Activated T-cell treated with anti-CD3 and anti-CD28 coated beads for 1 hour (primary cell): ENCODE results near the gene BTG1.

Experiments used
- DNase-seq: peaks from one replicate; pipeline ENCODE4 v3.0.0-alpha.2; 2020; ENCODE audit warnings: low read depth

The BTG1 gene, protein sequence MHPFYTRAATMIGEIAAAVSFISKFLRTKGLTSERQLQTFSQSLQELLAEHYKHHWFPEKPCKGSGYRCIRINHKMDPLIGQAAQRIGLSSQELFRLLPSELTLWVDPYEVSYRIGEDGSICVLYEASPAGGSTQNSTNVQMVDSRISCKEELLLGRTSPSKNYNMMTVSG

DNA sequence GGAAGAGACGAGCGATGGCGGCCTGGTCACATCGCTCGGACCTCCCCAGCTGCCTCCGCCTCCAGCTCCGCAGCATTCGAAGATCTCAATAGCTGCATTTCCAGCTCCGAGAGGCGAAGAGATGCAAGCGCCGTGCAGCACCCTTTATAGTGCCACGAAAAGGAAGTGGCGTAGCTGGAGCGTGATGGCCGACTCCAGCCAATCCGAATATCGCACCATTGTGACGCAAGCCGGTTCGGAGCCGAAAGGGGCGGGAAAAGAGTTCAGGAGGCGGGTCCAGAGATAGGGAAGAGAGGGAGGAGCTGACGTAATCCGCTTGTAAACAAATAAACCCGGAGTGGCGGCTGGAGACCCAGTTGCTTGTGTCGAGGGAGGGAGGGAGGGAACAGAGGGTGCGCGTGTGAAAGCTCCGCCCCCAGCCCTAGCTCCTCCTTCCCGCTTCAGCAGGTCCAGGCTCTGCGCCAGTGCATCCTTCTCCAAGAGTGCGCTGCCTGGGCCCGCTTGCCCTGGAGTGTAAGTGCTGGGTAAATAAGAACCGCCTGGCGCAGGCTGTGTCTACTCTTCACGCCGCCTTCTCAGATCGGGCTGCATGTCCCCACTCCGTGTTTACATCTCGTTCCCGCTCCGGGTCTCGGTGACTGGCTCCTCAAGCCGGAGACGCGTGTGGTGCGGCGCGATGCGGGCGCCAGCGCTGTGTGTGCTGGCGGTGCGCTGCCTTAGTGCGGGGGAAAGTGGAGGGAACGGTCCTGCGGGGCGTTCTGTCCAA lies at the start of gene BTG1:
BTG1 (minus strand) TSS at position 116 of the 766 bp plus-strand sequence. CDS start 311 bp downstream, outside the sequence.
- DNase-seq, result peak; percentile 92

GRCh38 chr12:92194561-92194960 lies 48.9 kb upstream of the BTG1 start:
- DNase-seq, result no peak

DNA sequence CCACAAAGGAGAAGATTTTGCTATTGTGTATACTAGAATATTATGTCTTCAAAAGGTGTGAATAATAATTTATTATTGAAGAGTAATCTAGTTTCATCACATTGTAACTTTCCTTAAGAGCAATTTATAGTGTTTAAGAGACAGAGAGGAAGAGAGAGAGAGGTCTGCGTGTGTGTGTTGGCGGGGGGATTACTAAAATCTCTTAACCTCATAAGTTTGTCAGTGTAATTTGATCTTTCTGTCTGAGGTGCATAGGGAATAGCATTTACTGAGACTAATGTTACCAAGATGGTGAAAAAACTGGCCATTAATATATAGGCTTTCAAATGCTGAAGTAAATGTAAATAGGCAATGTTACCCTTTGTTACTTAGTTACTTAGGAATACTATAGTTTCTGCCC lies 48.2 kb upstream of the BTG1 start:
- DNase-seq, result no peak

GRCh38 chr12:92193063-92193462 lies 47.4 kb upstream of the BTG1 start:
- DNase-seq, result no peak

GRCh38 chr12:92192360-92192759 lies 46.7 kb upstream of the BTG1 start:
- no peak for DNase-seq

DNA sequence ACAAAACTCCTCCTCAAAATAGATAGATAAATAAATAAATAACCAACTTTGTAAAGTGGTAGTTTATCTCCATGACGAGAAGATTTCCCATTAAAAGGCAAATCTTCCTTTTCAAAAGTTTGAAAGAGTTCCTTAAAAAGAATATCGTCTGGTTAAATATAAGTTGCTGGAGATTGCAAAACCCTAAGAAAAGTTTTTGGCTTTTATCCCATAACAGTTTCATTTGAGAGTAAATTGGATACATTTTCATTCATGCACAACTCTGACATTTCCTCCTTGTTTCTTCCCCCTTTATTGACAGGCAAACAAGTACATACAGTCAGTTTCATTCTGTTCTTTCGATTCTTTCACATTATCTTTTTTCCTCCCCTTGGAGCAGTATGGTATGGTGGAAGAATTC lies 45.4 kb upstream of the BTG1 start:
- DNase-seq, result no peak

- DNase-seq, result no peak
Measured at GRCh38 chr12:92188517-92189188, 43.0 kb upstream of the BTG1 start.

- DNase-seq, result no peak
Measured at GRCh38 chr12:92186038-92186470, 40.4 kb upstream of the BTG1 start.

DNA sequence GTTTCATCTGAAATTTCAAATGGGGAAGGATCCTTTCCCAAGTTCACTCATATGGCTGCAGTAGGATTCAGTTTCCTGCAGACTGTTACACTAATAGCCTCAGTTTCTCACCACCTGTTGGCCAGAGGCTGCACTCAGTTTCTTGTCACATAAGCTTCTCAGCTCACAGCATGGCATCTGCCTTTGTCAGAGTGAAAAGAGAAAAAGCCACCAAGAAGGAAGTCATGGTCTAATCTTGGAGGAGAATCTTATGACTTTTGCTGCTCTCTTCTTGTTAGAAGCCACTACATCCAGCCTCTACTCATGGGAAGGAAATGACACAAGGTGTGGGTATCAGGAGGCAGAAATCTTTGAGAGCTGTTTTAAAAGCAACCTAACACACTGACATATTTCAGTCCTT lies 39.4 kb upstream of the BTG1 start:
- no peak for DNase-seq

GRCh38 chr12:92183575-92183974 lies 37.9 kb upstream of the BTG1 start:
- DNase-seq, result no peak

- no peak for DNase-seq
Measured at GRCh38 chr12:92178340-92178739, 32.7 kb upstream of the BTG1 start.

DNA sequence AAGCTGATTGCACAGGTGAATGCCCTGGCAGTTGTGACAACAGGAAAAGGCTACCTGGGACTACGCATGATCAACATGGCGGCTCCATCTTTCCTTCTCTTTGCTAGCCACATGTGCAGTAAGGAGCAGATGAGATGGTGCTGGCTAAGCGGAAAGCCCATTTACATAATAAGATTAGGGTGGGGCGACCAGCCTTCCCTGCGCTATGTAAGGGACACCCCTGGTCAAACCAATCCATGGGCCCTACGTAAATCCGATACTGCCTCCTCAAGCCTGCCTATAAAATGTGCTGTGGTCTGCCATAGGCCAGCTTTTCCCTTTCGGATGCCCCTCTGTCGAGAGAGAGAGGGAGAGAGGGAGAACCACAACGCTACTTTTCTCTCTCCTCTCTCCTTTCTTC lies 31.0 kb upstream of the BTG1 start:
- no peak for DNase-seq

DNA sequence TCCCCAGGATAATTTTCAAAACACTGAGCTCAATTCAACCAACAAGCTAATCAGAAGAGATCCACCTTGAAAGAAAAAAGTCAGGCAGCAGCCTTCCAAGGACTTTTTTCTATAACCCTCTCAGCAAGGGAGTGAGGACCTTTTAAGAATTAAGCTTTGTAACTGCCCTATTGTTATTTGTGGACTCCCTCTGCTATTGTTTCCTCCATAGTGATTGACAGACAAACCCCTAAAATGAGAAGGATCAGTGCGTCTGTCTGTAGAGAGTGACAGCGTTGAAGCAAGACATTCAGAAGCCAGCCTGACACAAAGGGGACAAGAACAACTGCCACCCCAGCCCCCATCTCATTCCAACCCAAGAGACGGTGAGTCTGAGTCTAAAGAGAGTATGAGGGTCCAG lies 30.3 kb upstream of the BTG1 start:
- DNase-seq, result no peak

DNA sequence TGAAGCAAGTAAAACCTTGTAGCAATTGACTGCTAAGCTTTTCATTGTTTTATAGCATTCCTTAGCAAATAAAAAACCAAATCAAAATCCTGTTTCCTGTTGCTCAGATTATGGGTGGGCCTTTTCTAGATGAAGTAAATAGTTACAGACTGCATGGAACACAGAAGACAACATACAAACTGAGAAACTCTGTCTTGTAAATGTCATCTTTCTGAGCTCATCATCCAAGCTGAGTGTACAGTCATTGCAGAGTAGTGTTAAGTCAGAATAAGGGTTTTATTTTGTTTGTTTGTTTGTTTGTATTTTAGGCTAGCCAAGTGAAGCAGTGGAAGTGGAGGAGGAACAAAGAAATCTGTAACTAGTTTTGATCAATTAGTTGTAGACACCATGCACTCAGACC lies 24.4 kb upstream of the BTG1 start:
- DNase-seq, result no peak

GRCh38 chr12:92167075-92167474 lies 21.4 kb upstream of the BTG1 start:
- DNase-seq, result no peak

DNA sequence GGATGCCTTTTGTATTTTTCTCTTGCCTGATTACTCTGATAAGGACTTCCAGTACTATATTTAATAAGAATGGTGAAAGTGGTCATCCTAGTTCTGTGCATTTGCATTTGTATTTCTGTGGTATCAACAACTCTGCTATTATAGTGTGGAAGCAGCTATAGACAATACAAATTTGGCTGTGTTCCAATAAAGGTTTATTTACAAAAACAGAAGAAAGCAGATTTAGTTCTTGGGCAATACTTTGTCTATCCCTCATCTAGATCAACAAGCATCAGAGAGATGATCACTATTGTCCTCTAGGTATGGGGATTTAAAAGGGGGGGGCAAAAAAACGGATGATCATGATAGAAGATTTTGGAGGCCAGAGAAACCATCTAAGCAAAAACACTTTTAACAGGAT lies 19.1 kb upstream of the BTG1 start:
- no peak for DNase-seq

GRCh38 chr12:92162079-92162478 lies 16.4 kb upstream of the BTG1 start:
- no peak for DNase-seq

DNA sequence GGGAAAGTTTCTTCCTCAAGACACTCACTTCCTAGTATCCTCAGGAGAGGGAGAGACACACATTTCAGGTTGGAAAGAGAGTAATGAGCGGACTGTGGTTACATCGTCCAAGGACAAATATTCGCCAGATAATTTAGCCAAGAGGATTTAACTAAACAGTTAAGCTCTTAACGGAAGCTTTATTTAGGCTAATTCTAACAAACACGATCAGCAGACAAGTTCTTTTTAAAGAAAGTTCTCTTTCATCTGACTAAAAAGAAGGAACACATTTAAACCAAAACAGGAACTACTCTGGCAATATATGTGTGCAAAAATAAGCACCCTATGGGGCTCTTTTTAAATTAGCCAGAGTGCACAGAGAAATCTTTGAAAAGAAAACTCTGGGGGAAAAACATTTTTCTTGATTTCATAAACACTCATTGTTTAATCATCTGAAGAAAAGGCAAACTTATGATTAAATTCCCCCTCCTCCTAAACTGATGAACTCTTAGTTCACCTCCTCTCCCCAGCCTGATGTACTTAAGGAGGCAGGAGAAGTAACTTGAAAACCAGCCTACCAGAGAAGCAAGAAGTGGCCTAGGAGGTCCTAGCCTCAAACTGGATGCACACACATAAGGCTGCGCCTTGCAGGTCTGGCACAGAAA lies 13.3 kb upstream of the BTG1 start:
- DNase-seq, result no peak

- DNase-seq, result no peak
Measured at GRCh38 chr12:92156704-92157395, 11.2 kb upstream of the BTG1 start.

DNA sequence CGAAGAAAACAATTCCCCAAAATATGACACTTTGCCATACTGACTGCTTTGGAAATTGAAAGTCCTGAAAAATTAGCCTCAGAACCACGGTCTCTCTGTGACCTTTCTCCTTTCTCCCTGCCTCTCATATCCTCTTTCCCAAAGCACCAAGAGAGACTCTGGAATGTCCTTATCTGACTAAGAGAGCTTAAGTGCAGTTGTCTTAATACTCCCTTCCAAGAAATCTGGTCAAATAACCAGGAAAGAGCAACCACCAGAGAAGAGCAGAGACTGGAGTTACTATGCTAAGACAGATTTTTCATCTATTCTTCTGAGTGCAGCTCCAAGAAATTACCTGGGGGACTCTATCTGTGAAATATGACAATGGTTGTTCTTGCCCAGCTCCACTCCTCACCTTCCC lies 10.5 kb upstream of the BTG1 start:
- DNase-seq, result no peak

- no peak for DNase-seq
Measured at GRCh38 chr12:92155733-92156132, 10.1 kb upstream of the BTG1 start.

DNA sequence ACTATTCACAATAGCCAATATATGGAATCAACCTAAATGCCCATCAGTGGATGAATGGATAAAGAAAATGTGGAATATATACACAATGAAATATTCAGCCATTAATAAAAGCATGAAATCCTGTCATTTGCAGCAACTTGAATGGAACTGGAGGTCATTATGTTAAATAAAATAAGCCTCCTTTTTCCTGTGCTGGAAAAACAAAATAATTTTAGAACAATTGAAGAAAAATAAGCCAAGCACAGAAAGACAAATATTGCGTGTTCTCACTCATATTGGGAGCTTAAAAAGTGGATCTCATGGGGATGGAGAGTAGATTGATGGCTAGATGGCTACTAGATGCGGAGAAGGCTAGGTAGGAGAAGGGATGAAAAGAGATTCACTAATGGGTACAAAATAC lies 6.3 kb upstream of the BTG1 start:
- no peak for DNase-seq
